Measurements from ENCODE around the gene RIC3. TPM values are rescaled to one million over a fixed set of nuclear protein-coding genes. Genes with fewer than 3 reads are reported as not detected.

RIC3 gene
- total and polyA plus RNA-seq, 2 of the 8 experiments (the other 6 are each of a cell fraction or from before 2014, with no cell fraction given): 6.4 to 15.5 TPM

DNA sequence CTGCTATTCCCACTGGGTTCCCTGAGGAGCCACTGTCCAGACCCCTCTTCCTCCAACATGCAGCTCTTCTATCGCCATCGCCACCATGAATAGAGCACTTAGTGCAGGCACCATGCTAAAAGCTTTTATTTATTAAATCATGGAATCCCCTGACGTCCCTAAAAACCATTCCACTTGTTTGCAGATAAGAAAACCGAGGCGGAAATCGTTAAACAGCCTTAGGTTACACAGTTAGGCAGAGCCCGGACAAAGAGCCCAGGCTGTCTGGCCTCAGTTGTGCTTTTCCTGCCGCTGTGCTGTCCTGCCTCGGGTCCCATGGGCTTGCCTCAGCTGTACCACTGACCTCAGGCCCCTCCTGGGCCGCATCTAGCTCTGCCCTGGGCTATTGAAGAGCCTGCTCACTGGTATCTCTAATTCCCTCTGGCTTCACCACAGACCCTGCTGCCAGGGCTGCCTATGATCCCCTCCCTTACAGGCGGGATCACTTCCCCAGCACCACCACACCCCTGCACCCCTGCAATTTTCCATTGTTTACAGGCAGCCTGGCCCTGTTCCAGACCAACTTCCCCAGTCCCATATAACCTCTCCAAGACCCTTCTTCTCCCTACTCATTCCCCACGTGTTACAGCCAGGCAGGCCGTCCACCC, 100.8 kb downstream of the RIC3 start (continued):
- no peak for TF ChIP-seq NANOG (IDR thresholded peaks at IDR 0.05; ENCODE audit: insufficient read depth, low read depth, low read length, poor library complexity, severe bottlenecking)
